GM18517 (cell line): Measurements from ENCODE around the gene CTDNEP1.
"Not testable (repeated sequence)": the region's sequence is repeated elsewhere in the genome, so short reads cannot be mapped to it uniquely, and the experiment has no call there.

Experiments
- ATAC-seq: cut with Tn5 transposase; IDR thresholded peaks from one replicate; pipeline ENCODE4 v1.9.1; 2021; ENCODE audit warnings: mild to moderate bottlenecking, moderate library complexity; ENCODE audit not compliant: unreplicated experiment

CTDNEP1 gene

GRCh38 chr17:7249214-7249613 lies 2.3 kb downstream of the CTDNEP1 start:
- ATAC-seq: no peak

- ATAC-seq: no peak
These were observed 2.7 kb downstream of the CTDNEP1 start for GRCh38 chr17:7248796-7249195.

GRCh38 chr17:7246779-7247178 lies 4.8 kb downstream of the CTDNEP1 start:
- ATAC-seq: no peak

- not testable (repeated sequence) for ATAC-seq
These were observed 7.7 kb downstream of the CTDNEP1 start for GRCh38 chr17:7243838-7244237.

- no peak for ATAC-seq
These were observed 8.1 kb downstream of the CTDNEP1 start for GRCh38 chr17:7243453-7243729.

- ATAC-seq: peak; percentile 52
These were observed 8.6 kb downstream of the CTDNEP1 start for GRCh38 chr17:7242717-7243452.

GRCh38 chr17:7241783-7242716 lies 9.5 kb downstream of the CTDNEP1 start, which contains the start of gene GABARAP:
TSS of gene GABARAP (minus strand) at chr17:7242449. CDS start at chr17:7242330, 119 bp downstream.
- ATAC-seq: peak; percentile 27

- ATAC-seq: no peak
These were observed 10.3 kb downstream of the CTDNEP1 start for GRCh38 chr17:7241090-7241733.

- no peak for ATAC-seq
These were observed 11.2 kb downstream of the CTDNEP1 start for GRCh38 chr17:7240375-7240774.

- ATAC-seq: peak; percentile 46
These were observed 12.2 kb downstream of the CTDNEP1 start, which contains the start of gene PHF23 for GRCh38 chr17:7239091-7240027. TSS of gene PHF23 (minus strand) at chr17:7239457. CDS start at chr17:7239279, 178 bp downstream.

- no peak for ATAC-seq
These were observed 13.0 kb downstream of the CTDNEP1 start for GRCh38 chr17:7238420-7239090.

- no peak for ATAC-seq
These were observed 13.6 kb downstream of the CTDNEP1 start for GRCh38 chr17:7237761-7238419.

GRCh38 chr17:7237266-7237760 lies 14.2 kb downstream of the CTDNEP1 start:
- ATAC-seq: no peak

- no peak for ATAC-seq
These were observed 14.7 kb downstream of the CTDNEP1 start for GRCh38 chr17:7236808-7237207.

GRCh38 chr17:7235693-7236665 lies 15.6 kb downstream of the CTDNEP1 start:
- ATAC-seq: no peak

GRCh38 chr17:7234083-7234951 lies 17.2 kb downstream of the CTDNEP1 start, which contains the start of gene DVL2:
TSS of gene DVL2 (minus strand) at chr17:7234517. CDS start at chr17:7234262, 255 bp downstream.
- peak; percentile 48 for ATAC-seq

GRCh38 chr17:7233701-7234082 lies 17.8 kb downstream of the CTDNEP1 start:
- peak; percentile 2 for ATAC-seq
